Measurements from ENCODE around the gene OLIG1. TPM values are rescaled to one million over a fixed set of nuclear protein-coding genes. Genes with fewer than 3 reads are reported as not detected.

Gene OLIG1
- total and polyA plus RNA-seq, 2 of the 4 experiments (the other 2 are of a cell fraction): not detected

GRCh38 chr21:33108228-33108627, 38.3 kb downstream of the OLIG1 start:
- Histone ChIP-seq H4K8ac (ENCODE audit: low read depth in 2 of 2, low read length in 2 of 2) (no peak overlapping the region), H3K79me1 (ENCODE audit: low read depth in 1 of 2, low read length in 2 of 2) (no peaks in the 10 kb centered on the region), H2BK20ac (ENCODE audit: low read depth, low read length) (no peak overlapping the region), H3K56ac (ENCODE audit: extremely low read depth, insufficient read depth, low read length) (no peak overlapping the region), H3K4me3 (ENCODE audit: insufficient read depth, low read depth, low read length) (no peak overlapping the region), H3K23ac (ENCODE audit: low read depth, low read length) (no peak overlapping the region), H2AFZ (replicated peaks; ENCODE audit: low read length, poor library complexity) (no peak overlapping the region), H2AK5ac (ENCODE audit: low read depth, low read length) (no peak overlapping the region), H4K20me1 (ENCODE audit: insufficient read depth, low read length) (no peaks in the 10 kb centered on the region), H2AK9ac (replicated peaks; ENCODE audit: low read depth, low read length, poor library complexity) (no peak overlapping the region), H2BK5ac (ENCODE audit: low read depth, low read length, poor library complexity, severe bottlenecking) (no peak overlapping the region), H3K9me3 (ENCODE audit: control insufficient read depth, insufficient read depth, low read length) (no peaks in the 10 kb centered on the region), H3K9ac (ENCODE audit: low read depth, low read length) (no peak overlapping the region), H3K4me1 (ENCODE audit: control insufficient read depth, insufficient read depth, low read length) (no peaks in the 10 kb centered on the region), H4K91ac (ENCODE audit: insufficient read depth, low read depth, low read length) (no peak overlapping the region), H2BK120ac (ENCODE audit: low read depth, low read length) (no peak overlapping the region), H3K4ac (ENCODE audit: low read depth, low read length) (no peak overlapping the region), H3K36me3 (ENCODE audit: control insufficient read depth, insufficient read depth, low read length) (no peaks in the 10 kb centered on the region), H3K14ac (replicated peaks; ENCODE audit: low read depth, low read length) (no peak overlapping the region), H3K27ac (ENCODE audit: insufficient read depth, low read length) (no peak overlapping the region), H4K5ac (ENCODE audit: low read depth, low read length) (no peak overlapping the region), H3K18ac (ENCODE audit: low read depth, low read length) (no peak overlapping the region), H3K4me2 (ENCODE audit: low read depth, low read length) (no peak overlapping the region), H2BK15ac (ENCODE audit: low read depth, low read length) (no peak overlapping the region), H3K27me3 (ENCODE audit: control insufficient read depth, insufficient read depth, low read length) (peaks cover 64% of the 10 kb centered on the region), H3K9me1 (ENCODE audit: insufficient read depth, low read length) (no peaks in the 10 kb centered on the region)
- intact Hi-C loops (cut with micrococcal nuclease) (no loop called here), in situ Hi-C loops (cut with MboI; ENCODE audit: low sequenced_read_pairs) (no loop called here), dilution Hi-C loops (cut with HindIII; ENCODE audit: low sequenced_read_pairs, unreplicated experiment) (no loop called here)
- no peak for ATAC-seq (ENCODE audit: low read depth)
- POLR2A ChIA-PET (ENCODE audit: unreplicated experiment): no interaction called here
- TF ChIP-seq RFX5 (IDR thresholded peaks at IDR 0.05; ENCODE audit: low read depth, low read length) (no peak), RAD21 (IDR thresholded peaks at IDR 0.05; ENCODE audit: low read length) (no peak), MAFK (IDR thresholded peaks at IDR 0.05; ENCODE audit: low read depth, low read length) (no peak), MAZ (IDR thresholded peaks at IDR 0.05; ENCODE audit: borderline replicate concordance, low read depth, low read length) (no peak), ELK1 (IDR thresholded peaks at IDR 0.05; ENCODE audit: borderline replicate concordance, low read depth, low read length) (no peak), CHD1 (IDR thresholded peaks at IDR 0.05; ENCODE audit: low read depth, low read length) (no peak), POLR2A (IDR thresholded peaks at IDR 0.05; ENCODE audit: low read depth, low read length) (no peak), FOS (IDR thresholded peaks at IDR 0.05; ENCODE audit: low read depth, low read length) (no peak), NFE2L2 (IDR thresholded peaks at IDR 0.05; ENCODE audit: low read depth, low read length) (no peak), CEBPB (IDR thresholded peaks at IDR 0.05; ENCODE audit: low read depth, low read length) (no peak), BHLHE40 (IDR thresholded peaks at IDR 0.05; ENCODE audit: low read depth, low read length) (no peak), SMC3 (IDR thresholded peaks at IDR 0.05; ENCODE audit: low read depth, low read length) (no peak), MXI1 (IDR thresholded peaks at IDR 0.05; ENCODE audit: borderline replicate concordance, low read depth, low read length) (no peak), CTCF (conservative IDR thresholded peaks at IDR 0.05; ENCODE audit: low read depth, low read length) (no peak), USF2 (IDR thresholded peaks at IDR 0.05; ENCODE audit: low read depth, low read length) (no peak), RCOR1 (IDR thresholded peaks at IDR 0.05; ENCODE audit: insufficient replicate concordance, low read length) (no peak)
- BruUV-seq (replicated peaks): no TSS peak
- no peak for DNase-seq
- WGBS, 2 experiments (ENCODE audit: extremely low coverage in 2 of 2, insufficient read length in 1 of 2): 60% methylated on average over 1 of the region's 4 CpGs; no CpG with 5 or more reads in 1 of the 2 experiments
- CTCF ChIA-PET: no interaction called here
